Pons (tissue), 1 donor: ENCODE measurements around the gene PCSK1N.
"Not testable (repeated sequence)": the region's sequence is repeated elsewhere in the genome, so short reads cannot be mapped to it uniquely, and the experiment has no call there.

ENCODE experiments used
- DNase-seq: peaks from one replicate; pipeline ENCODE4 v3.0.0-alpha.2; 2016; ENCODE audit warnings: low spot score

Gene PCSK1N

DNA sequence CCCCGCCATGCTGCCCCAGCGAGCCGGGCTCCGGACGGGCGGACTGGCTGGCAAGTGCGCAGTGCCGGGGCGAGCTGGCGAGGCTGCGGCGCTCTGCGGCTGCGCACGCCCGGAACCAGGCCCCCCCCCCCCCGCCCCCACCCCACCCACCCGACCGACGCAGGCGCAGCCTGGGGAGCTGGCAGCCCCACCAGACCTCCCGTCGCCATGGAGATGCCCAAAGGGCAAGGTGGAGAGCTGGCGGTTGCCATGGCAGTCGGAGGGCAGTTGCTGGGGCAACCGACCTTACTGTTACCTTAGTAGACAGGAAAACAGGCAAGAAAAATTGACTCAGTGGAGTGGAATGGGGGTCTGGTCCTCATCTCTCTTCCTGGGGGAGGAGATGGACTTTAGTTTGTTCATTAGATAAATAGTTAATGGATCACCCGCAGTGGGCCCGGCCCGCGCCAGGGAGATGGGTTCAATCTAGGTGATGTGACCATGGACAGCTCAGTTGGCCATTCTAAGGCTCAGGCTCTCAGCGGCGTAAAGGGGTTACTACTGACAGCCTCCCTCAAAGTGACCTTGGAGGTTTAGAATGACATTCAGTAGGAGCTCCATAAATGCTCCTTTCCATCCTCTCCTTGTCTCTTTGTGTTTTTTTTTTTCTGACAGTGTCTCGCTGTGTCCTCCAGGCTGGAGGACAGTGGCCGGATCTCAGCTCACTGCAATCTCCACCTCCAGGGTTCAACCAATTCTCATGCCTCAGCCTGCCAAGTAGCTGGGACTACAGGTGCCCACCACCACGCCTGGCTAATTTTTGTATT is at the start of gene PCSK1N:
Gene PCSK1N, minus strand, starts transcription at position 87 of the 806 bp plus-strand sequence. Its CDS starts 78 bp downstream, at position 9.
- no peak for DNase-seq

- no peak for DNase-seq
Observed at GRCh38 chrX:48883729-48884128, 48.3 kb upstream of the PCSK1N start.

- not testable (repeated sequence) for DNase-seq
Observed at GRCh38 chrX:48876944-48877343, 41.5 kb upstream of the PCSK1N start.

GRCh38 chrX:48872017-48872416 is 36.6 kb upstream of the PCSK1N start:
- not testable (repeated sequence) for DNase-seq

- peak; percentile 1 for DNase-seq
Observed at GRCh38 chrX:48864210-48864609, 28.8 kb upstream of the PCSK1N start.

DNA sequence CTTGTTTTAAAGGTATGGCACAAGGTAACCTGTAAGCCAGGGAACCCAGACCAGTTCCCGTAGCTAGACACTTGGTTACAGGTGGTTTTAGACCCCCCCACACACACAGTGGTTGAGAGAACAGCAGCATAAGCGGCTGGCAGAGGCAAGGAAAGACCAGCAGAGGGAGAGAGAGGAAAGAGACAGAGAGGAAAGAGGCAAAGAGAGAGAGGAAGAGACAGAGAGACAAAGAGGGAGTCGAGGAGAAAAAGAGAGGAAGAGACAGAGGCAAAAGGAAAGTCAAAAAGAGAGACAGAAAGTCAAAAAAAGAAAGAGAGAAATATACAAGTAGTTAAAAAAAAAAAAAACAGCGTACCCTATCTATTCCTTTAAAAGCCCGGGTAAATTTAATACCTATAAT is 19.5 kb upstream of the PCSK1N start:
- no peak for DNase-seq

GRCh38 chrX:48854121-48854804 is 18.9 kb upstream of the PCSK1N start:
- not testable (repeated sequence) for DNase-seq

DNA sequence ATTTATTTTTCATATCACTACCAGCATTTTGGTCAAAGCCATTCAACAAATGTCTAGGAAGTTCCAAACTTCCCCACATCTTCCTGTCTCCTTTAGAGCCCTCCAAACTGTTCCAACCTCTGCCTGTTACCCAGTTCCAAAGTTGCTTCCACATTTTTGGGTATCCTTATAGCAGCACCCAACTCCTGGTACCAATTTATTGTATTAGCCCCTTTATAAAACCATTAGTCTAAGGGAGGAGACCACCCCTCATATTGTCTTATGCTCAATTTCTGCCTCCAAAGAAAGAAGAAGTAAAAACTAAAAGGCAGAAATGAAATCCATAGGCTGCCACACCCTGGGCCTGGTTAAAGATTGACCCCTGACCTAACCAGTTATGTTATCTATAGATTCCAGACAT is 18.1 kb upstream of the PCSK1N start:
- not testable (repeated sequence) for DNase-seq

DNA sequence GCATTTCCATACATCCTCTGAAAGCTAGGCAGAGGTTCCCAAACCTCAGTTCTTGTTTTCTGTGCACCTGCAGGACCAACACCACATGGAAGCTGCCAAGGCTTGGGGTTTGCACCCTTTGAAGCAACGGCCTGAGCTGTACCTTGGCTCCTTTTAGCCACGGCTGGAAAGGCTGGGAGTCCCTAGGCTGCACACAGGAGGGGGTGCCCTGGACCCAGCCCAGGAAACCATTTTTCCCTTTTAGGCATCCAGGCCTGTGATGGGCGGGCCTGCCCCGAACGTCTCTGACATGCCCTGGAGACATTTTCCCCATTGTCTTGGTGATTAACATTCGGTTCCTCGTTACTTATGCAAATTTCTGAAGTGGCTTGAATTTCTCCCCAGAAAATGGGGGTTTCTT is 17.4 kb upstream of the PCSK1N start:
- DNase-seq = no peak

GRCh38 chrX:48848847-48849246 is 13.4 kb upstream of the PCSK1N start:
- no peak for DNase-seq

GRCh38 chrX:48839686-48840085 is 4.3 kb upstream of the PCSK1N start:
- no peak for DNase-seq

DNA sequence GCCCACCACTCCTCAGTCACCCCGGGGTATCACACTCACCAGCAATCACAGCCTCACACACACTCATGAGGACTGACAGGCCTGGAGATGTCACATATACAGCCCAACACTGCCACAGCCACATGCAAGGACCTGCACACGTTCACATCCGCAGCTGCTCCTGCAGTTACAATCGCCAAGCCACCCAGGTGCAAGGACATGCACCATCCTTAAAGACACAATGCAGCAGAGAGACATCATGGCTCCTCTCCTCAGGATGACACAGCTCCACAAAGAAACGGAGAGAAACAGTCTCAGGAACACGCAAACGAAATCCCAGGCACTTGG is 1.1 kb downstream of the PCSK1N start:
- DNase-seq = peak; percentile 3

DNA sequence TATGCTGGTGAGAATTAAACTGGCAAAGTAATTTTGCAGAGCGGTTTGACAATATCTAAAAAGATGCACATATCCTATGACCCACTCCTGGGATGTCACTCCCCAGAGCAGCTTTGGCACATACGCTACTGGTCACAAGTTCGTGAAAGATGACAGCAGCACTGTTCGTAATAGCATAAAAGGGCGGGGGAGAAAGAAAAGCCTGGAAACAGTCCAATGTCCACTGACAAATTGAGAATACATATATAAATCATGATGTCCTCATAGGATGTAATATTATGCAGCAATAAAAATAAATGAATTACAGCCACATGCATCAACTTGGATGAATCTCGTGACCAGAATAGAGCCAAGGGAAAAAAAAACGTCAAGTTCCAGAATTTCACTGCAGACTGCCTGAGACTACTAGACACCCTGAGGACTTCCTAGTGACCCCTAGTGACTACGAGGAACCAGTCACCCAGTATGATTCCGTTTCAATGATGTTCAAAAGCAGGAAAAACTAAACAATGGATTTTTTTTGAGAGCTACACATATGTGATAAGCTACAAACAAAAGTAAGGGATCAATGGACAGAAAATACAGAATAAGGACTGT is 1.8 kb downstream of the PCSK1N start:
- peak; percentile 24 for DNase-seq

DNA sequence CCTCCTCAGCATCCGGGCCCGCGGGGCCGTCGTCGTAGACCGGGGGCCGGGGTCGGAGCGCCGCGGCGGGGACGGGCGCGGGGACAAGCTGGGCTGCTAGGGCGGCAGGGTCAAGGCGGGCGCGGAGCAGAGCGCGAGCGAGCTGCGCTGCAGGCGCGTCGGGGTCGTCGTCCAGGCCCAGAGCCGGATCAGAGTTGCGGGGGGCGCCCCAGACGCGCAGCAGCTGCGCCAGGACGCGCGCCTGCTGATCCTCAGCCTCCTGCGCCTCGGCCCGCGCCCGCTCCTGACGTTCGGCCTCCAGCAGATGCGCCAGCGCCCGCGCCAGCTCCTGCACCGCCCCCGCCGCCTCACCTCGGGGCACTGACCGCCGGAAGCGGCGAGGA is 3.5 kb downstream of the PCSK1N start:
- DNase-seq = no peak

DNA sequence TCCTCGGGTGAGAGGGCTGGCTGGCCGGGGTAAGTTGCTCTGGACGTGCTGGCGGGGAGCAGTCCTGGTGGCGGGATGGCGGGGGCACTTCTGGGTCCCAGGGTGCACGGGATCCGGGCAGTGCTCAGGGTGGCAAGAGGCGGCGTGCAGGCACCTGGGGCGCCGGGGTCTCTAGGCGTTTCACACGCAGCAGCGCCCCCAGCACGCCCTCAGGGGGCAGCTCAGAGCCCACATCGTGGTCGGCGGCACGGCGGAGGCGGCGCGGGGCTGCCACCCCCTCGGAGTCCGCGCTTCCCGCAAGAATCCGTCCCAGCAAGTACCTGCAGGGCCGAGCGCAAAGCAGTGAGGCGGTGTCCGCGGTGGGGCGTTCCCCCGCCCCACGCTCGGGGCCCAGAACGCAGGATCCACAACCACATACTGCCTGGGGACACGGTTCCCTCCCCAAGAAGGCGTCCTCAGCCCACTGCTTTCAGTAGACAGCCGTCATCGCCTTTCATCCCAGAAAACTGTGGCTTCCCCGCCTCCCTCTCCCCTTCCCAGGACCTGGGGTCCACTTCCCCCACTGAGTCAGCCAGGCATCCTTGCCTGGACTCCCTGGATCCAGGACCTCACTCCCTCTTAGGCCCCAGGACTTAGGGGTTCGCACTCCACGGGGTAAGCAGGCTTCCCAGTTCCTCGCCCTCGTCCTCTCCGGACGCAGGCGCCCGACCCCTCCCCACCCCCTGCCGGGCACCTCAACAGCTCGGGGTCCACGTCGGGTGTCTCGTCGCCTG is 4.1 kb downstream of the PCSK1N start:
- no peak for DNase-seq

- DNase-seq = no peak
Observed at GRCh38 chrX:48829016-48829735, 6.2 kb downstream of the PCSK1N start.

GRCh38 chrX:48827654-48827968 is 7.8 kb downstream of the PCSK1N start:
- DNase-seq = no peak

DNA sequence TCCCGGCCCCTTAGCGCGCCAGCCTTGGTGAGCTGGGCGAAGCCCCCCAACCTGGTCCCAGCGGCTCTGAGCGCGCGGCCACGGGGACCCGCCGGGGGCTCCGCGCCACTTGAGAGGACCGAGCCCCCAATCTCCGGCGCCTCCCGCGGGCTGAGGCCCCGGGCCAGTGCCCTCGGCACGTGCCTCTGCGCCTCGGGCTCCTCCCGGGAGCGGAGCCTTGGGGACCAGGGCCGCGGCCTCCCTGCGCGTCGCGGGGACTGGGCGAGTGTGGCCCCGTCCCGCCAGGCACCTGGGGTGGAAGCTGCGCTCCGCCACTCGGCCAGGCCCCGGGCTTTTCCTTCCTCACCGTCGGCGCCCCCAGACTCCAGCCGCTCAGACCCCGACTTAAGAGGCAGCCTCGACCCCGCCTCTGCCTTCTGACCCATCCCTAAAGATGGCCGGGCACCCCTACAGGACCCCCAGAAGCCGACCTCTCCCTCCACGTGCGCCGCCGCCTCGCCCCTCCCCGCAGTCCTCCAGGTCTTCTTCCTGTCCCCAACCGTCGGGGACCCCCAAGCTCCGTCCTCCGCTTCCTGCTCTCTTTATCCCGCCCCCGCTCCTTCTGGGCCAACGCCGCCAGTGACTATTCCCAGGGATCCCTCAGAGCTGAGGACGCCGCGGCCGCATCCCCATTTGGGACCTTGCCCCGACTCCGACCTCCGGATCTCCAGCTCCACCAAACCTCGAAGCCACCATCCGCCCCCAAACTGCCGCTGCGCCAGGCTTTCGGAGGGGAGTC is 8.3 kb downstream of the PCSK1N start:
- no peak for DNase-seq

- no peak for DNase-seq
Observed at GRCh38 chrX:48826135-48826875, 9.1 kb downstream of the PCSK1N start, which contains the start of gene ERAS. TSS of gene ERAS (plus strand) at chrX:48826513. CDS start at chrX:48829124, 2,611 bp downstream.

GRCh38 chrX:48824066-48824465 is 11.3 kb downstream of the PCSK1N start:
- DNase-seq = no peak
